Endothelial cell of umbilical vein (primary cell): ENCODE measurements around the gene CHCHD3.

Source experiments
- EZH2 ChIP-seq: IDR thresholded peaks from 2 replicates; pipeline ENCODE4 v1.6.1; 2012; ENCODE audit warnings: borderline replicate concordance, low read depth, mild to moderate bottlenecking, moderate library complexity, low read length, inconsistent platforms; ENCODE audit not compliant: severe bottlenecking
- JUN ChIP-seq: IDR thresholded peaks from 2 replicates; pipeline ENCODE4 v1.6.1; 2011; ENCODE audit warnings: borderline replicate concordance, low read depth; ENCODE audit not compliant: insufficient read length, insufficient read depth
- MYC ChIP-seq: IDR thresholded peaks from one replicate; pipeline ENCODE4 v1.6.1; 2011; ENCODE audit warnings: mild to moderate bottlenecking, low read depth, low read length
- POLR2A ChIP-seq: IDR thresholded peaks from 2 replicates; pipeline ENCODE4 v1.6.1; 2012; ENCODE audit warnings: low read depth, mild to moderate bottlenecking, control low read depth, low read length
- POLR2AphosphoS5 ChIP-seq: IDR thresholded peaks from 2 replicates; pipeline ENCODE4 v1.6.1; 2012; ENCODE audit warnings: low read depth, mild to moderate bottlenecking, control low read depth, low read length, moderate library complexity; ENCODE audit not compliant: insufficient read depth
- TF ChIP-seq, protein P1 (sequence below), 2 donors: IDR thresholded peaks; 1 replicate in 1 of 2; 2 replicates in 1 of 2; pipeline ENCODE4 v1.5.1; 2011; ENCODE audit warnings: low read length in 2 of 2, mild to moderate bottlenecking in 2 of 2, moderate library complexity in 2 of 2, control low read depth in 1 of 2, inconsistent platforms in 1 of 2, low read depth in 1 of 2; ENCODE audit not compliant: insufficient read depth in 1 of 2; ENCODE audit errors: extremely low read depth in 1 of 2
- TF ChIP-seq, protein P2 (sequence below): IDR thresholded peaks from 2 replicates; pipeline ENCODE4 v1.6.1; 2011; ENCODE audit not compliant: insufficient read depth, insufficient read length

DNA sequence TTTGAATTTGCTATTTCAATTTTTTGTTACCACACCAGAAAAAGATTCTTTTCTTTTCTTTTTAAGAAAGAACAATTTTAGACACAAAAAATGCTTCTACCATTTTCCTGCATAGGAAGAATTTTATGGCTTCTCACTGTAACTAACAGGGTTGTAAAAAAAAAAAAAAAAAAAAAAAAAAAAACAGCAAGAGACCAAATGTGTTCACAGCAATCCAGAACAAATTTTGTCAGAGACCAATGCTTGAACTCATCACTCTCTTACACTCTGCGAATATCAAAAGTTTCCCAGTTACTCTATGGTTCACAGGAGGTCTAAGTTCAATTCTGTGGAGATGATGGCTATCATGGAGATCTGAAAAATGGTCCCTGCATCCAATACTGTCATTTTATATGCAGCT is 84.4 kb downstream of the CHCHD3 start:
- TF ChIP-seq, protein P1, sequence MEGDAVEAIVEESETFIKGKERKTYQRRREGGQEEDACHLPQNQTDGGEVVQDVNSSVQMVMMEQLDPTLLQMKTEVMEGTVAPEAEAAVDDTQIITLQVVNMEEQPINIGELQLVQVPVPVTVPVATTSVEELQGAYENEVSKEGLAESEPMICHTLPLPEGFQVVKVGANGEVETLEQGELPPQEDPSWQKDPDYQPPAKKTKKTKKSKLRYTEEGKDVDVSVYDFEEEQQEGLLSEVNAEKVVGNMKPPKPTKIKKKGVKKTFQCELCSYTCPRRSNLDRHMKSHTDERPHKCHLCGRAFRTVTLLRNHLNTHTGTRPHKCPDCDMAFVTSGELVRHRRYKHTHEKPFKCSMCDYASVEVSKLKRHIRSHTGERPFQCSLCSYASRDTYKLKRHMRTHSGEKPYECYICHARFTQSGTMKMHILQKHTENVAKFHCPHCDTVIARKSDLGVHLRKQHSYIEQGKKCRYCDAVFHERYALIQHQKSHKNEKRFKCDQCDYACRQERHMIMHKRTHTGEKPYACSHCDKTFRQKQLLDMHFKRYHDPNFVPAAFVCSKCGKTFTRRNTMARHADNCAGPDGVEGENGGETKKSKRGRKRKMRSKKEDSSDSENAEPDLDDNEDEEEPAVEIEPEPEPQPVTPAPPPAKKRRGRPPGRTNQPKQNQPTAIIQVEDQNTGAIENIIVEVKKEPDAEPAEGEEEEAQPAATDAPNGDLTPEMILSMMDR (IDR thresholded peaks at IDR 0.05; ENCODE audit: extremely low read depth in 1 of 2, insufficient read depth in 1 of 2, low read depth in 1 of 2, low read length in 2 of 2) = no peak
- TF ChIP-seq POLR2A = no peak
- no peak for TF ChIP-seq EZH2
- no peak for TF ChIP-seq JUN
- no peak for TF ChIP-seq POLR2AphosphoS5
- TF ChIP-seq MYC = no peak
- TF ChIP-seq, protein P2, sequence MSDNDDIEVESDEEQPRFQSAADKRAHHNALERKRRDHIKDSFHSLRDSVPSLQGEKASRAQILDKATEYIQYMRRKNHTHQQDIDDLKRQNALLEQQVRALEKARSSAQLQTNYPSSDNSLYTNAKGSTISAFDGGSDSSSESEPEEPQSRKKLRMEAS = no peak
